Measurements from ENCODE around the gene NRG3.

The NRG3 gene

DNA sequence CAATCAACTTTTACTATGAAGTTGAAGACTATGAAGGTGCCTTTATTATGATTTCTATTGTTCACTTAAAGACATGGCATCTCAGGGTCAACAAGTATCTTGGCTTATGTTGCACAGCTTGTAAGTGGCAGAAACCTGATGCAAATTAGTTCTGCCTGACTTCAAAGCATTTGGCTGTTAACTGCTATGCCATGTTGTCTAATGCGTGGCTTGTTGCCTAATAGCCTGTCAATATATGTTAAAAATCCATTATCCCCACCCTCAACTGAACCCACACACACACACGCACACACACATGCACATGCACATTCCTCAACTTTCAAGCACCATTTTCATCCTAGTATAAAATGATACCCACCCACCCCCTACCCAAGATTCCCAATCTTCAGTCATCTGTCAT, 217.1 kb downstream of the NRG3 start:
- TF ChIP-seq, protein P1, sequence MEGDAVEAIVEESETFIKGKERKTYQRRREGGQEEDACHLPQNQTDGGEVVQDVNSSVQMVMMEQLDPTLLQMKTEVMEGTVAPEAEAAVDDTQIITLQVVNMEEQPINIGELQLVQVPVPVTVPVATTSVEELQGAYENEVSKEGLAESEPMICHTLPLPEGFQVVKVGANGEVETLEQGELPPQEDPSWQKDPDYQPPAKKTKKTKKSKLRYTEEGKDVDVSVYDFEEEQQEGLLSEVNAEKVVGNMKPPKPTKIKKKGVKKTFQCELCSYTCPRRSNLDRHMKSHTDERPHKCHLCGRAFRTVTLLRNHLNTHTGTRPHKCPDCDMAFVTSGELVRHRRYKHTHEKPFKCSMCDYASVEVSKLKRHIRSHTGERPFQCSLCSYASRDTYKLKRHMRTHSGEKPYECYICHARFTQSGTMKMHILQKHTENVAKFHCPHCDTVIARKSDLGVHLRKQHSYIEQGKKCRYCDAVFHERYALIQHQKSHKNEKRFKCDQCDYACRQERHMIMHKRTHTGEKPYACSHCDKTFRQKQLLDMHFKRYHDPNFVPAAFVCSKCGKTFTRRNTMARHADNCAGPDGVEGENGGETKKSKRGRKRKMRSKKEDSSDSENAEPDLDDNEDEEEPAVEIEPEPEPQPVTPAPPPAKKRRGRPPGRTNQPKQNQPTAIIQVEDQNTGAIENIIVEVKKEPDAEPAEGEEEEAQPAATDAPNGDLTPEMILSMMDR (IDR thresholded peaks at IDR 0.05; ENCODE audit: low read length, missing control alignments), result no peak
- DNase-seq (ENCODE audit: low read depth), result no peak
- no peak overlapping the region for H3K4me3 ChIP-seq (replicated peaks; ENCODE audit: low read depth, low read length)

DNA sequence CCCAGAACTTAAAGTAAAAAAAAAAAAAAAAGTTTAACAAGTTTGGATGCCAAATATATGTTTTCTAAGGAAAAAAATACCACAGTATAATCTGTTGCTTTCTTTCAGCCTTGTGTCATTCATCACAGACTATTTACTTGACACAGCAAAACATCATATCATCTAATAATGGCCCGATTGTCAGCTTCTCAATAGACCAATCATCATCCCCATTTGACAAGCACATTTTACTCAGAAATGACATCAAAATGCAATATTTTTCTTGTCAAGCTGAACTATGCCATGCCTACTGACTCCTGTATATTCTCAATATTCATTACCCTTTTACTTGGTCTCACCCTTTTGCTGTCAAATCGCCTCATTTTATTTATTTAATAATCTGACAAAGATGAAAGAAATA, 249.7 kb downstream of the NRG3 start:
- H3K4me3 ChIP-seq (replicated peaks; ENCODE audit: low read depth, low read length), result no peak overlapping the region
- TF ChIP-seq, protein P1 (IDR thresholded peaks at IDR 0.05; ENCODE audit: low read length, missing control alignments), result no peak
- no peak for DNase-seq (ENCODE audit: low read depth)

DNA sequence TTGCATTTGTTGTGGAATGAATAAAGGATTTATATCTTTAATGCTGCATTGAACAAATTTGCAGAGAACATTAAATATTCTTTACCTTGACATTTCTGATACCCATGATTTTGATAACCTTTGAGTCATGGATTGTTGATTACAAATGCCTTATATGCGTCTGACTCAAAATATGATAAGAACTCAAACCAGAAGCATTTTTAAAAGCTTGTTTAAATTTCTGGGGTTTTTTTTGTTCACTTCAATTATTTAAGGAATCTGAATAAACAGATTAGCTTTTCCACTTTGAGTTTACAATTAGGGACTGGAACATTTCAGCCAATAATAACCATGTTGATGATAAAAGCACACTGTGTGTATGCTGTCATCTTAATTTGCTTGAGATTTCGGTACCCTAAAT, 253.5 kb downstream of the NRG3 start:
- no peak for DNase-seq (ENCODE audit: low read depth)
- no peak overlapping the region for H3K4me3 ChIP-seq (replicated peaks; ENCODE audit: low read depth, low read length)
- TF ChIP-seq, protein P1 (IDR thresholded peaks at IDR 0.05; ENCODE audit: low read length, missing control alignments), result no peak

- no peak overlapping the region for H3K4me3 ChIP-seq (replicated peaks; ENCODE audit: low read depth, low read length)
- DNase-seq (ENCODE audit: low read depth), result no peak
- TF ChIP-seq, protein P1 (IDR thresholded peaks at IDR 0.05; ENCODE audit: low read length, missing control alignments), result no peak
Measured at GRCh38 chr10:82136103-82136502, 261.1 kb downstream of the NRG3 start.

GRCh38 chr10:82144153-82144552, 269.2 kb downstream of the NRG3 start:
- DNase-seq (ENCODE audit: low read depth), result no peak
- H3K4me3 ChIP-seq (replicated peaks; ENCODE audit: low read depth, low read length), result no peak overlapping the region
- TF ChIP-seq, protein P1 (IDR thresholded peaks at IDR 0.05; ENCODE audit: low read length, missing control alignments), result no peak

- H3K4me3 ChIP-seq (replicated peaks; ENCODE audit: low read depth, low read length), result no peak overlapping the region
- no peak for DNase-seq (ENCODE audit: low read depth)
- TF ChIP-seq, protein P1 (IDR thresholded peaks at IDR 0.05; ENCODE audit: low read length, missing control alignments), result no peak
Measured at GRCh38 chr10:82148764-82149163, 273.8 kb downstream of the NRG3 start.

- H3K4me3 ChIP-seq (replicated peaks; ENCODE audit: low read depth, low read length), result no peak overlapping the region
- TF ChIP-seq, protein P1 (IDR thresholded peaks at IDR 0.05; ENCODE audit: low read length, missing control alignments), result no peak
- DNase-seq (ENCODE audit: low read depth), result peak; percentile 7
Measured at GRCh38 chr10:82149674-82150073, 274.7 kb downstream of the NRG3 start.

Measured in fibroblast of pulmonary artery (primary cell).